Vagina (tissue), 2 donors: Measurements from ENCODE around the gene CCM2.

Source experiments
- POLR2AphosphoS5 ChIP-seq, 2 donors: sonication (generic); formaldehyde crosslinking; IDR thresholded peaks; one replicate each; pipeline ENCODE4 v1.9.0; 2017; ENCODE audit warnings: antibody characterized with exemption in 2 of 2, mild to moderate bottlenecking in 2 of 2, low read depth in 1 of 2; ENCODE audit not compliant: insufficient read depth in 1 of 2
- TF ChIP-seq, protein P1 (sequence below), 3 experiments: fragments of 450-650 bp in 2 of 3; fragments of 200-600 bp in 1 of 3; sonication (generic) in 1 of 3; IDR thresholded peaks; one replicate each; pipeline ENCODE4 v1.5.1; 2017 to 2019; ENCODE audit warnings: antibody characterized with exemption in 3 of 3, mild to moderate bottlenecking in 2 of 3, moderate library complexity in 2 of 3

DNA sequence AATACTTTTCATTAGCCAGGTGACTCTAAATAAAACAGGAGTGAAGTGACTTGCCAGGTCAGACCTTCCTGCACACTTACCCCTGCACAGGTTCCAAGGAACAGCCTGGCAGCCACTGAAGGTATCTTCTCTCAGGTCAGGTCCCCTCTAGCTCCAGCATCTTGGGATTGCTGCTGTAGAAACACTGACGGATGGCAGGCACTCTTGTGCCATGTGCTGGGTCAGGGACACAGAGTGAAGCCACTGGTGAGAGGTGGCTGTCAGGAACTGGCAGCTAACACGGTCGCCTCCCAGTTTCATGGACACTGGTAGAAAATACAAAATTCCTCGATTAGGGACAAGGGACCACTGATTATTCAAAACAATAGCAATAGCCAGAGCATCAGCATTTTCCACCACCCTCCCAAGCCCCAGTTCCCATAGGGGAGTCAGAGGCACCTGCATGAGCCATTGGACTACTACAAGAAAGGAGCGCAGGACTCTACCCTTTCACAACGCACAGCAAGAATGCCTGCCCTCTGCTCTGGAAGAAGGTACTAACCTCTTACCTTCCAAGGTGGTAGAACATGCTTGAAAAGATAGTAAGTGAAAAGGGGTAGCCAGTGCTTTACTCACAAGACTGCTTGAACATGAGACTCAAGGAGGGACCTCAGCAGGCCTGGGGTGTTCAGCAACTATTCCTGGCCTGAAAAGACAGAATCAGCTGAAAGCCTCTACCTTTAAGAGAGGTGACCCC lies 16.1 kb upstream of the CCM2 start:
- TF ChIP-seq, protein P1, sequence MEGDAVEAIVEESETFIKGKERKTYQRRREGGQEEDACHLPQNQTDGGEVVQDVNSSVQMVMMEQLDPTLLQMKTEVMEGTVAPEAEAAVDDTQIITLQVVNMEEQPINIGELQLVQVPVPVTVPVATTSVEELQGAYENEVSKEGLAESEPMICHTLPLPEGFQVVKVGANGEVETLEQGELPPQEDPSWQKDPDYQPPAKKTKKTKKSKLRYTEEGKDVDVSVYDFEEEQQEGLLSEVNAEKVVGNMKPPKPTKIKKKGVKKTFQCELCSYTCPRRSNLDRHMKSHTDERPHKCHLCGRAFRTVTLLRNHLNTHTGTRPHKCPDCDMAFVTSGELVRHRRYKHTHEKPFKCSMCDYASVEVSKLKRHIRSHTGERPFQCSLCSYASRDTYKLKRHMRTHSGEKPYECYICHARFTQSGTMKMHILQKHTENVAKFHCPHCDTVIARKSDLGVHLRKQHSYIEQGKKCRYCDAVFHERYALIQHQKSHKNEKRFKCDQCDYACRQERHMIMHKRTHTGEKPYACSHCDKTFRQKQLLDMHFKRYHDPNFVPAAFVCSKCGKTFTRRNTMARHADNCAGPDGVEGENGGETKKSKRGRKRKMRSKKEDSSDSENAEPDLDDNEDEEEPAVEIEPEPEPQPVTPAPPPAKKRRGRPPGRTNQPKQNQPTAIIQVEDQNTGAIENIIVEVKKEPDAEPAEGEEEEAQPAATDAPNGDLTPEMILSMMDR (IDR thresholded peaks at IDR 0.05): no peak
- no peak for TF ChIP-seq POLR2AphosphoS5 (IDR thresholded peaks at IDR 0.05; ENCODE audit: insufficient read depth in 1 of 2, low read depth in 1 of 2)
